Sigmoid colon (tissue), 7 donors: Measurements from ENCODE around the gene SLC5A5. TPM values are rescaled to one million over a fixed set of nuclear protein-coding genes. Genes with fewer than 3 reads are reported as not detected.
"Not testable (repeated sequence)": the region's sequence is repeated elsewhere in the genome, so short reads cannot be mapped to it uniquely, and the experiment has no call there.

Experiments used
- DNase-seq: peaks from one replicate; pipeline ENCODE4 v3.0.0-alpha.2; 2019
- H3K27ac ChIP-seq, 4 donors: fragments of 200-600 bp; sonication (generic); one replicate each; pipeline ENCODE4 v1.5.1; 2016 to 2019; ENCODE audit warnings: mild to moderate bottlenecking in 1 of 4
- H3K27me3 ChIP-seq, 3 donors: fragments of 200-600 bp; sonication (generic); one replicate each; pipeline ENCODE4 v1.5.1; 2019; ENCODE audit warnings: mild to moderate bottlenecking in 1 of 3
- H3K36me3 ChIP-seq, 4 donors: fragments of 200-600 bp; sonication (generic); one replicate each; pipeline ENCODE4 v1.5.1; 2016 to 2019
- H3K4me1 ChIP-seq, 4 donors: fragments of 200-600 bp; sonication (generic); one replicate each; pipeline ENCODE4 v1.5.1; 2017 to 2019
- H3K4me3 ChIP-seq, 4 donors: fragments of 200-600 bp; sonication (generic); one replicate each; pipeline ENCODE4 v1.5.1; 2017 to 2019; ENCODE audit warnings: mild to moderate bottlenecking in 2 of 4, moderate library complexity in 1 of 4
- H3K9me3 ChIP-seq, 4 donors: fragments of 200-600 bp in 3 of 4; sonication (generic) in 3 of 4; one replicate each; pipeline versions ENCODE4 v1.5.1 to v1.6.1; 2013 to 2019
- CTCF ChIP-seq, 4 experiments: fragments of 450-650 bp in 3 of 4; fragments of 200-600 bp in 1 of 4; IDR thresholded peaks; one replicate each; pipeline ENCODE4 v1.5.1; 2016 to 2019; ENCODE audit warnings: antibody characterized with exemption in 4 of 4, mild to moderate bottlenecking in 3 of 4, moderate library complexity in 2 of 4
- EP300 ChIP-seq, 4 donors: sonication (generic); formaldehyde crosslinking; IDR thresholded peaks; one replicate each; pipeline ENCODE4 v1.6.1; 2017; ENCODE audit warnings: antibody characterized with exemption in 4 of 4
- POLR2A ChIP-seq, 2 donors: fragments of 450-650 bp; IDR thresholded peaks; one replicate each; pipeline ENCODE4 v1.6.1; 2016; ENCODE audit warnings: antibody characterized with exemption in 2 of 2, mild to moderate bottlenecking in 2 of 2, moderate library complexity in 2 of 2
- POLR2AphosphoS5 ChIP-seq, 4 donors: sonication (generic); formaldehyde crosslinking; IDR thresholded peaks; one replicate each; pipeline ENCODE4 v1.6.1; 2017; ENCODE audit warnings: antibody characterized with exemption in 4 of 4
- WGBS, 2 donors: extraction: QIAGEN DNeasy Blood & Tissue Kit; methylation state at CpG; one replicate each; pipeline ENCODE4 v1.1.7; 2013; 5-methylcytosine and 5-hydroxymethylcytosine counted together
- intact Hi-C: fragments of 100-400 bp; cut with DNase I; formaldehyde crosslinking; loops from one replicate; pipeline ENCODE4 v1.15.1; 2023
- polyA plus RNA-seq, 3 donors: library from polyadenylated mRNA; stranded (reverse); fragments of 200-250 nt; gene quantifications; one replicate each; pipeline ENCODE4 v1.2.3, GENCODE V29; 2013
- total RNA-seq, 4 donors: library from RNA; depleted of rRNA; stranded (reverse); fragments of >200 nt; gene quantifications; one replicate each; pipeline ENCODE4 v1.1.0, GENCODE V29; 2016
- donor health status: healthy with polysubstance abuse.
- donor health status: Bipolar disorder and iron deficiency.
- donor health status: healthy.

SLC5A5 gene
- total and polyA plus RNA-seq, 7 donors, result 0.13 to 0.60 TPM; not detected in 5

GRCh38 chr19:17915940-17916593, 44.3 kb downstream of the SLC5A5 start:
- Histone ChIP-seq H3K27me3 (no peaks in the 10 kb centered on the region), H3K27ac (no peak overlapping the region), H3K9me3 (peaks cover 0 to 10% (median 5%) of the 10 kb centered on the region in 4 donors), H3K36me3 (no peaks in the 10 kb centered on the region), H3K4me3 (no peak overlapping the region), H3K4me1 (no peaks in the 10 kb centered on the region)
- DNase-seq, result no peak
- intact Hi-C loops, result no loop called here
- WGBS, 2 donors, result 20 to 71% methylated on average over 6 of the region's 6 CpGs
- no peak for TF ChIP-seq POLR2A (IDR thresholded peaks at IDR 0.05)
- TF ChIP-seq CTCF (IDR thresholded peaks at IDR 0.05), result no peak
- TF ChIP-seq EP300 (IDR thresholded peaks at IDR 0.05), result no peak
- TF ChIP-seq POLR2AphosphoS5 (IDR thresholded peaks at IDR 0.05), result no peak

- WGBS, 2 donors, result 94 to 95% methylated on average over 27 to 29 of the region's 30 CpGs
Measured at GRCh38 chr19:17918151-17918550, 46.4 kb downstream of the SLC5A5 start.

GRCh38 chr19:17919122-17919521, 47.4 kb downstream of the SLC5A5 start:
- DNase-seq, H3K4me3 ChIP-seq, H3K36me3 ChIP-seq, H3K27me3 ChIP-seq, intact Hi-C loops, H3K27ac ChIP-seq, H3K4me1 ChIP-seq, H3K9me3 ChIP-seq: not testable (repeated sequence)
- 24 to 51% methylated on average over 5 of the region's 5 CpGs for WGBS, 2 donors

More at GRCh38 chr19:17918151-17918550, 46.4 kb downstream of the SLC5A5 start:
- H3K9me3 ChIP-seq, H3K36me3 ChIP-seq, H3K4me3 ChIP-seq, DNase-seq, H3K27me3 ChIP-seq, H3K27ac ChIP-seq, H3K4me1 ChIP-seq, intact Hi-C loops: not testable (repeated sequence)

- H3K4me3 ChIP-seq, result no peak overlapping the region
- no peaks in the 10 kb centered on the region for H3K4me1 ChIP-seq
- H3K36me3 ChIP-seq, result no peaks in the 10 kb centered on the region
- no peak overlapping the region for H3K27ac ChIP-seq
- TF ChIP-seq CTCF (IDR thresholded peaks at IDR 0.05) (no peak), POLR2AphosphoS5 (IDR thresholded peaks at IDR 0.05) (no peak), EP300 (IDR thresholded peaks at IDR 0.05) (no peak), POLR2A (IDR thresholded peaks at IDR 0.05) (no peak)
- peaks cover 0 to 3% (median 0%) of the 10 kb centered on the region in 4 donors for H3K9me3 ChIP-seq
- H3K27me3 ChIP-seq, result no peaks in the 10 kb centered on the region
- DNase-seq, result no peak
- intact Hi-C loops, result no loop called here
Measured at GRCh38 chr19:17920527-17920926, 48.8 kb downstream of the SLC5A5 start.

GRCh38 chr19:17922138-17922537, 50.4 kb downstream of the SLC5A5 start:
- DNase-seq, result no peak
- Histone ChIP-seq H3K36me3 (no peaks in the 10 kb centered on the region), H3K4me3 (no peak overlapping the region), H3K9me3 (peaks cover 0 to 3% (median 0%) of the 10 kb centered on the region in 4 donors), H3K27ac (no peak overlapping the region), H3K27me3 (no peaks in the 10 kb centered on the region), H3K4me1 (no peaks in the 10 kb centered on the region)
- intact Hi-C loops, result no loop called here
- no peak for TF ChIP-seq EP300 (IDR thresholded peaks at IDR 0.05)
- TF ChIP-seq POLR2A (IDR thresholded peaks at IDR 0.05), result no peak
- TF ChIP-seq POLR2AphosphoS5 (IDR thresholded peaks at IDR 0.05), result no peak
- no peak for TF ChIP-seq CTCF (IDR thresholded peaks at IDR 0.05)
- 45 to 68% methylated on average over 3 of the region's 3 CpGs for WGBS, 2 donors

GRCh38 chr19:17926044-17926443, 54.3 kb downstream of the SLC5A5 start:
- no peaks in the 10 kb centered on the region for H3K36me3 ChIP-seq
- intact Hi-C loops, result no loop called here
- no peaks in the 10 kb centered on the region for H3K27me3 ChIP-seq
- H3K9me3 ChIP-seq, result no peaks in the 10 kb centered on the region
- no peaks in the 10 kb centered on the region for H3K4me1 ChIP-seq
- H3K27ac ChIP-seq, result no peak overlapping the region
- TF ChIP-seq POLR2A (IDR thresholded peaks at IDR 0.05) (no peak), POLR2AphosphoS5 (IDR thresholded peaks at IDR 0.05) (no peak), EP300 (IDR thresholded peaks at IDR 0.05) (no peak), CTCF (IDR thresholded peaks at IDR 0.05) (no peak)
- no peak overlapping the region for H3K4me3 ChIP-seq
- WGBS, 2 donors, result 72 to 79% methylated on average over 4 of the region's 4 CpGs
- DNase-seq, result no peak
